Measurements from ENCODE around the gene MRM1. TPM values are rescaled to one million over a fixed set of nuclear protein-coding genes. Genes with fewer than 3 reads are reported as not detected.

The MRM1 gene
- total and polyA plus RNA-seq, 9 of the 15 experiments (the other 6 are each of a cell fraction or from before 2014, with no cell fraction given) = 0.61 to 28.4 (median 21.5) TPM

GRCh38 chr17:36602924-36603384, 1.6 kb downstream of the MRM1 start (continued):
- TF ChIP-seq AFF4 (CRISPR knock-in tag; IDR thresholded peaks at IDR 0.05) (no peak), FOXA3 (CRISPR knock-in tag; conservative IDR thresholded peaks at IDR 0.05 in 1 of 2, IDR thresholded peaks at IDR 0.05 in 1 of 2) (no peak), ZNF583 (CRISPR knock-in tag; IDR thresholded peaks at IDR 0.05) (no peak), MGA (IDR thresholded peaks at IDR 0.05) (no peak), TRIM24 (IDR thresholded peaks at IDR 0.05) (no peak), ZNF212 (CRISPR knock-in tag; IDR thresholded peaks at IDR 0.05) (no peak), ZNF41 (CRISPR knock-in tag; conservative IDR thresholded peaks at IDR 0.05) (no peak), CREM (IDR thresholded peaks at IDR 0.05; ENCODE audit: low read depth) (no peak), ID3 (CRISPR knock-in tag; IDR thresholded peaks at IDR 0.05) (no peak), ID3 (tag; IDR thresholded peaks at IDR 0.05) (no peak), EHMT2 (IDR thresholded peaks at IDR 0.05) (no peak), HOMEZ (CRISPR knock-in tag; IDR thresholded peaks at IDR 0.05) (no peak)
